CD8-positive, alpha-beta memory T cell (primary cell): Measurements from ENCODE around the gene LRRC4B. TPM values are rescaled to one million over a fixed set of nuclear protein-coding genes. Genes with fewer than 3 reads are reported as not detected.

Source experiments
- CTCF ChIA-PET: fragments of 350-600 bp; sonication (Branson Sonifier 250); formaldehyde crosslinking; loops from one replicate; lab custom pipeline; 2021; ENCODE audit warnings: antibody characterized with exemption; lab: Charles Lee
- POLR2A ChIA-PET: fragments of 350-600 bp; sonication (Branson Sonifier 250); formaldehyde crosslinking; loops from one replicate; lab custom pipeline; 2021; ENCODE audit warnings: antibody characterized with exemption; lab: Charles Lee
- DNase-seq, 5 donors: peaks; one replicate each; pipeline versions ENCODE4 v3.0.0 to v3.0.0-alpha.2; 2020 to 2022; ENCODE audit warnings: mixed read lengths in 1 of 5
- H3K27ac ChIP-seq: one replicate; pipeline ENCODE4 v1.7.0; 2013; ENCODE audit warnings: low read depth, mild to moderate bottlenecking, low read length, moderate library complexity
- H3K27me3 ChIP-seq: 2 replicates; pipeline ENCODE4 v1.7.0; 2013; ENCODE audit warnings: low read length, mild to moderate bottlenecking; ENCODE audit not compliant: insufficient read depth, poor library complexity, severe bottlenecking
- H3K36me3 ChIP-seq: 2 replicates; pipeline ENCODE4 v1.7.0; 2013; ENCODE audit warnings: mild to moderate bottlenecking, low read length, moderate library complexity; ENCODE audit not compliant: insufficient read depth
- H3K4me1 ChIP-seq: 2 replicates; pipeline ENCODE4 v1.7.0; 2013; ENCODE audit warnings: mild to moderate bottlenecking, low read length, moderate library complexity; ENCODE audit not compliant: insufficient read depth
- H3K4me3 ChIP-seq: 2 replicates; pipeline ENCODE4 v1.7.0; 2013; ENCODE audit warnings: mild to moderate bottlenecking, low read length
- H3K9me3 ChIP-seq: 2 replicates; pipeline ENCODE4 v1.7.0; 2013; ENCODE audit warnings: mild to moderate bottlenecking, low read length
- H3K27ac Mint-ChIP-seq, 8 donors: one replicate each; pipeline ENCODE4 v1.8.0; 2020 to 2021; ENCODE audit warnings: mixed read lengths in 8 of 8, mild to moderate bottlenecking in 6 of 8, inconsistent platforms in 3 of 8, moderate library complexity in 3 of 8
- H3K27me3 Mint-ChIP-seq, 2 donors: one replicate each; pipeline ENCODE4 v1.8.0; 2020 to 2021; ENCODE audit warnings: mixed read lengths in 2 of 2, mild to moderate bottlenecking in 1 of 2, moderate library complexity in 1 of 2
- H3K36me3 Mint-ChIP-seq, 3 donors: one replicate each; pipeline ENCODE4 v1.8.0; 2020 to 2021; ENCODE audit warnings: mixed read lengths in 3 of 3, inconsistent platforms in 1 of 3, mild to moderate bottlenecking in 1 of 3
- H3K4me1 Mint-ChIP-seq, 3 donors: one replicate each; pipeline ENCODE4 v1.8.0; 2020 to 2021; ENCODE audit warnings: mixed read lengths in 3 of 3, inconsistent platforms in 1 of 3, mild to moderate bottlenecking in 1 of 3
- H3K4me3 Mint-ChIP-seq, 7 donors: one replicate each; pipeline ENCODE4 v1.8.0; 2020 to 2021; ENCODE audit warnings: mixed read lengths in 7 of 7, mild to moderate bottlenecking in 6 of 7, moderate library complexity in 4 of 7, inconsistent platforms in 2 of 7
- H3K9me3 Mint-ChIP-seq, 5 donors: one replicate each; pipeline ENCODE4 v1.8.0; 2020 to 2022; ENCODE audit warnings: mixed read lengths in 5 of 5, mild to moderate bottlenecking in 3 of 5, moderate library complexity in 2 of 5, inconsistent platforms in 1 of 5
- polyA plus RNA-seq: library from polyadenylated mRNA; unstranded; fragments of 300-500 nt; fragmentation: Illumina TruSeq; gene quantifications from one replicate; pipeline ENCODE4 v1.2.3, GENCODE V29; 2021
- total RNA-seq, 2 experiments: library from RNA; stranded (reverse); gene quantifications; one replicate each; pipeline ENCODE4 v1.2.3, GENCODE V29; 2021

LRRC4B gene
- total and polyA plus RNA-seq, 3 experiments from 2014 or later: not detected

- POLR2A ChIA-PET: no interaction called here
- peaks cover 12 to 16% (median 13%) of the 10 kb centered on the region in 3 donors for H3K4me1 Mint-ChIP-seq
These were observed 61.5 kb downstream of the LRRC4B start for GRCh38 chr19:50506700-50507099.

GRCh38 chr19:50505856-50506611, 62.2 kb downstream of the LRRC4B start:
- no peak for DNase-seq
- Histone ChIP-seq H3K4me1 (peaks cover 9% of the 10 kb centered on the region), H3K4me3 (no peak overlapping the region), H3K36me3 (no peaks in the 10 kb centered on the region), H3K9me3 (no peaks in the 10 kb centered on the region), H3K27me3 (no peaks in the 10 kb centered on the region), H3K27ac (no peak overlapping the region)
- no peak overlapping the region for H3K4me3 Mint-ChIP-seq
- no peaks in the 10 kb centered on the region for H3K9me3 Mint-ChIP-seq
- ChIA-PET CTCF (no interaction called here), POLR2A (no interaction called here)
- H3K27me3 Mint-ChIP-seq: no peaks in the 10 kb centered on the region
- peaks cover 7 to 9% (median 9%) of the 10 kb centered on the region in 3 donors for H3K4me1 Mint-ChIP-seq
- peak overlapping the region in 1 of 8 donors; percentile 66 for H3K27ac Mint-ChIP-seq
- H3K36me3 Mint-ChIP-seq: peaks cover 0 to 23% (median 0%) of the 10 kb centered on the region in 3 donors

More at GRCh38 chr19:50506700-50507099, 61.5 kb downstream of the LRRC4B start:
- Histone ChIP-seq H3K9me3 (no peaks in the 10 kb centered on the region), H3K4me1 (peaks cover 12% of the 10 kb centered on the region), H3K36me3 (no peaks in the 10 kb centered on the region), H3K4me3 (no peak overlapping the region), H3K27me3 (no peaks in the 10 kb centered on the region), H3K27ac (no peak overlapping the region)
- no peaks in the 10 kb centered on the region for H3K9me3 Mint-ChIP-seq
- DNase-seq: no peak
- CTCF ChIA-PET: no interaction called here
- H3K27ac Mint-ChIP-seq: no peak overlapping the region
- H3K27me3 Mint-ChIP-seq: no peaks in the 10 kb centered on the region
- H3K4me3 Mint-ChIP-seq: no peak overlapping the region
- H3K36me3 Mint-ChIP-seq: peaks cover 0 to 24% (median 0%) of the 10 kb centered on the region in 3 donors

- Mint-ChIP-seq H3K36me3 (peaks cover 0 to 11% (median 0%) of the 10 kb centered on the region in 3 donors), H3K4me3 (no peak overlapping the region), H3K27ac (peak overlapping the region in 1 of 8 donors; percentile 75), H3K9me3 (no peaks in the 10 kb centered on the region), H3K27me3 (no peaks in the 10 kb centered on the region), H3K4me1 (no peaks in the 10 kb centered on the region)
- POLR2A ChIA-PET: no interaction called here
- no peaks in the 10 kb centered on the region for H3K27me3 ChIP-seq
- no peaks in the 10 kb centered on the region for H3K4me1 ChIP-seq
- H3K4me3 ChIP-seq: no peak overlapping the region
- CTCF ChIA-PET: no interaction called here
- DNase-seq: no peak
- H3K27ac ChIP-seq: no peak overlapping the region
- H3K9me3 ChIP-seq: no peaks in the 10 kb centered on the region
- no peaks in the 10 kb centered on the region for H3K36me3 ChIP-seq
These were observed 66.4 kb downstream of the LRRC4B start for GRCh38 chr19:50501568-50502475.

GRCh38 chr19:50501186-50501567, 67.1 kb downstream of the LRRC4B start:
- Histone ChIP-seq H3K27me3 (no peaks in the 10 kb centered on the region), H3K36me3 (no peaks in the 10 kb centered on the region), H3K4me1 (no peaks in the 10 kb centered on the region), H3K9me3 (no peaks in the 10 kb centered on the region), H3K27ac (no peak overlapping the region), H3K4me3 (no peak overlapping the region)
- no peaks in the 10 kb centered on the region for H3K9me3 Mint-ChIP-seq
- H3K36me3 Mint-ChIP-seq: peaks cover 0 to 11% (median 0%) of the 10 kb centered on the region in 3 donors
- peak overlapping the region in 1 of 7 donors; percentile 32 for H3K4me3 Mint-ChIP-seq
- DNase-seq: peak in 1 of 5 donors; percentile 45
- H3K27me3 Mint-ChIP-seq: no peaks in the 10 kb centered on the region
- no peak overlapping the region for H3K27ac Mint-ChIP-seq
- ChIA-PET POLR2A (no interaction called here), CTCF (no interaction called here)
- peaks cover 0 to under 1% (median 0%) of the 10 kb centered on the region in 3 donors for H3K4me1 Mint-ChIP-seq

DNA sequence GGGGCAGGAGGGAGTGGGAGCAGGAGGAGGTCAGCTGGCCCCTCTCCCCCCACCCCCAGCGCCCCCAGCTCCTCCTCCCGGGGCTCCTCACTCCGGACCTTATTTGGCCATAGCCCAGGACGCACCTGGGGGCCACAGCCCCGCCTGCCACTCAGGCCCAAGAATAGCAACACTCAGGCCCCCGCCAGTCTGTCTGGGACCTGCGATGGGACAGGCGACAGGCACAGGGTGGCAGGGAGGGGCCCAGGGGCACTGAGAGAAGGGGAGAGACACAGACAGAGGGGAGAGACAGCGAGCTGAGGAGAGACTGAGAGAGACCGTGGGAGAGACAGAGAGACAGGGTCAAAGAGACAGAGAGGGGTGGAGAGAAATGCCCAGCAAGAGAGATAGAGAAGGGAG, 67.5 kb downstream of the LRRC4B start:
- no peaks in the 10 kb centered on the region for H3K9me3 Mint-ChIP-seq

GRCh38 chr19:50500060-50500752, 68.0 kb downstream of the LRRC4B start:
- Mint-ChIP-seq H3K9me3 (no peaks in the 10 kb centered on the region), H3K27ac (no peak overlapping the region), H3K4me3 (no peak overlapping the region), H3K27me3 (no peaks in the 10 kb centered on the region), H3K4me1 (peaks cover 0 to 1% (median 0%) of the 10 kb centered on the region in 3 donors), H3K36me3 (peaks cover 0 to 10% (median 2%) of the 10 kb centered on the region in 3 donors)
- POLR2A ChIA-PET: no interaction called here
- H3K36me3 ChIP-seq: no peaks in the 10 kb centered on the region
- no peaks in the 10 kb centered on the region for H3K4me1 ChIP-seq
- H3K27ac ChIP-seq: no peak overlapping the region
- H3K9me3 ChIP-seq: no peaks in the 10 kb centered on the region
- peak in 1 of 5 donors; percentile 52 for DNase-seq
- no peaks in the 10 kb centered on the region for H3K27me3 ChIP-seq
- CTCF ChIA-PET: no interaction called here
- H3K4me3 ChIP-seq: no peak overlapping the region

More for the DNA sequence above, 67.5 kb downstream of the LRRC4B start:
- Mint-ChIP-seq H3K36me3 (peaks cover 0 to 12% (median 0%) of the 10 kb centered on the region in 3 donors), H3K27me3 (no peaks in the 10 kb centered on the region), H3K4me1 (peaks cover 0 to 1% (median 0%) of the 10 kb centered on the region in 3 donors), H3K27ac (no peak overlapping the region), H3K4me3 (peak overlapping the region in 1 of 7 donors; percentile 32)
- Histone ChIP-seq H3K4me3 (no peak overlapping the region), H3K9me3 (no peaks in the 10 kb centered on the region), H3K27ac (no peak overlapping the region), H3K27me3 (no peaks in the 10 kb centered on the region), H3K36me3 (no peaks in the 10 kb centered on the region), H3K4me1 (no peaks in the 10 kb centered on the region)
- peak in 1 of 5 donors; percentile 30 for DNase-seq
- ChIA-PET CTCF (no interaction called here), POLR2A (no interaction called here)

GRCh38 chr19:50498219-50499056, 69.8 kb downstream of the LRRC4B start:
- DNase-seq: no peak
- Histone ChIP-seq H3K4me3 (no peak overlapping the region), H3K4me1 (no peaks in the 10 kb centered on the region), H3K27me3 (no peaks in the 10 kb centered on the region), H3K36me3 (no peaks in the 10 kb centered on the region), H3K9me3 (no peaks in the 10 kb centered on the region), H3K27ac (no peak overlapping the region)
- H3K27me3 Mint-ChIP-seq: no peaks in the 10 kb centered on the region
- H3K4me1 Mint-ChIP-seq: peaks cover 0 to 1% (median 0%) of the 10 kb centered on the region in 3 donors
- H3K27ac Mint-ChIP-seq: no peak overlapping the region
- H3K36me3 Mint-ChIP-seq: peaks cover 0 to 10% (median 4%) of the 10 kb centered on the region in 3 donors
- H3K9me3 Mint-ChIP-seq: no peaks in the 10 kb centered on the region
- POLR2A ChIA-PET: no interaction called here
- CTCF ChIA-PET: no interaction called here
- no peak overlapping the region for H3K4me3 Mint-ChIP-seq
